H54 (cell line): ENCODE results near the gene ZNF865.

Source experiments
- DNase-seq: peaks from one replicate; pipeline ENCODE4 v3.0.0; 2011; ENCODE audit warnings: low spot score, mixed read lengths; ENCODE audit not compliant: insufficient read length
- FAIRE-seq: peaks from 3 replicates; lab custom pipeline; 2011; peaks lifted over from hg19 to GRCh38; lab: Jason Lieb, UNC
- POLR2A ChIP-seq: IDR thresholded peaks from 2 replicates; pipeline ENCODE4 v1.6.1; 2011; ENCODE audit warnings: low read depth, mild to moderate bottlenecking, low read length

Gene ZNF865

GRCh38 chr19:55644191-55644833, 38.9 kb downstream of the ZNF865 start:
- FAIRE-seq, result no peak
- DNase-seq, result no peak
- no peak for TF ChIP-seq POLR2A

DNA sequence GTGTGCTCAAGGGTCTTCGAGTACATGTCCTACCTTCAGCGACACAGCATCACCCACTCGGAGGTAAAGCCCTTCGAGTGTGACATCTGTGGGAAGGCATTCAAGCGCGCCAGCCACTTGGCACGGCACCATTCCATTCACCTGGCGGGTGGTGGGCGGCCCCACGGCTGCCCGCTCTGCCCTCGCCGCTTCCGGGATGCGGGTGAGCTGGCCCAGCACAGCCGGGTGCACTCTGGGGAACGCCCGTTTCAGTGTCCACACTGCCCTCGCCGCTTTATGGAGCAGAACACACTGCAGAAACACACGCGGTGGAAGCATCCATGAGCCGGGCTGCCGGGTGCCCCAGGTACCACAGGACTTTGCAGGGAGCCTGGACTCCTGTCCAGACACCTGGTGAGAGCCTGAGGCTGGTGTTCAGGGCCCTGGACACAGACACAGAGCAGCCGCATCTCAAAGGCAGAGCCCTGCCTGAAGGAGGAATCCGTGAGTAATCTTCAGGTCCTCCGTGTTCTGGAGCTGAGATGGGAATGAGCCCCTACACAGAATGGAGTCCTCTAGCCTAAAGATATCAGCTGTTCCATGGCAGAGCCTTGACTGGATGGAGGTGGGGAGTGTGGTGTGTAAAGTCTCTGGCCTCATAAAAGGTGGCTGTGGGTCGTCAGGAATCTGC, 39.5 kb downstream of the ZNF865 start:
- TF ChIP-seq POLR2A, result 0 out of 2 replicates have a peak, but pooled peaks have one; percentile 11
- FAIRE-seq (no peak), DNase-seq (no peak)

DNA sequence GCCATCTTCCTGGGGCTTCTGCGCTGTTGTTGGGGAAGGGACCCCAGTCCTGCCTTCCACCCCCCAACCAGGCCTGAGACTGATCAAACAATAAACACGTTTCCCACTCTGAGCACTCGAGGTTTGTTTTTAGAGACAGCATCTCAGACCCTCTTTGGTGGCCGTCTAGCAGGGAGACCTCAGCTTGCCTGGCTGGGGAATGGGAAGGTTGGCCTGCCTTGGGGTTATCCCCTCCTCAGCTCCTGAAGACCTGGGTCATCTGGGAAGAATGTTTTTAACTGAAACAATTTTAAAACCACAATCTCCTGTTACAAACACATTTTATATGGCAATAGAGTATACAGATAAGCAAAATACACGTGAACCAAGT, 40.0 kb downstream of the ZNF865 start:
- no peak for TF ChIP-seq POLR2A
- no peak for FAIRE-seq
- DNase-seq, result no peak

DNA sequence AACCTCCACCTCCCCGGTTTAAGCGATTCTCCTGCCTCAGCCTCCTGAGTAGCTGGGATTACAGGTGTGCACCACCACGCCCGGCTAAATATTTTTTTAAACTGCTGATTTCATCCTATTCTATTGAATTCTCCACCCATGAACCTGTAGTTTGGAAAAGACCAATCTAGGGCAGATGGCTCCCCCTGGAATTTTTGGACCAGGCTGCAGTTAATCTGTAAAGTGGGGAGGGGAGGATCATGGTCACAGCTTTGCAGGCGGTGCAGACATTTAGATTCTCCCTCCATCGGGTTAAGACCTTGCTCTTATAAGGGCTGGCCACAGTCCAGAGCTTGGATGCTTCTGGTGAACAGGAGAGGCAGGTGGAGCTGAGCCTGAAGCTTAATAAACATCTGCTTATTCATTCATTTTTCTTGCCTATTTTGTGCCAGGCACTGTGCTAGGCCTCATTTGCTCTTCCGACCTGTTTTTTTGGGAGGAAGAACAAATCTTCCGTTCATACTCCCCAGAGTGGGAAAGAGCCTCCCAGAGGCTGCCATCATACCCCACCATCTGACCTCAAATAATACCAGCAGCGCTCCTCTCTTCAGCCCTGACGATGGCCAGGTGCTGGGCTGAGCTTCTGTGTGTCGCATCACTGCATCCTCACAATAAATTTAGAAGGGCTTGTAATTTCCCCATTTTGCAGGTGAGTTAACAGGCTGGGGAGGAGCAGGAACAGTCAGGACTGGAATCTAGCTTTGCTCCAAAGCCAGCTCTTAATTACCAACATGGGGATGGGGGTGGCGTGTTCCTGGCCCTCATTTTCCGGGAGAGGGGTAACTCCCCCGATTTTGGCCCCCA, 41.7 kb downstream of the ZNF865 start:
- DNase-seq (no peak), FAIRE-seq (no peak)

DNA sequence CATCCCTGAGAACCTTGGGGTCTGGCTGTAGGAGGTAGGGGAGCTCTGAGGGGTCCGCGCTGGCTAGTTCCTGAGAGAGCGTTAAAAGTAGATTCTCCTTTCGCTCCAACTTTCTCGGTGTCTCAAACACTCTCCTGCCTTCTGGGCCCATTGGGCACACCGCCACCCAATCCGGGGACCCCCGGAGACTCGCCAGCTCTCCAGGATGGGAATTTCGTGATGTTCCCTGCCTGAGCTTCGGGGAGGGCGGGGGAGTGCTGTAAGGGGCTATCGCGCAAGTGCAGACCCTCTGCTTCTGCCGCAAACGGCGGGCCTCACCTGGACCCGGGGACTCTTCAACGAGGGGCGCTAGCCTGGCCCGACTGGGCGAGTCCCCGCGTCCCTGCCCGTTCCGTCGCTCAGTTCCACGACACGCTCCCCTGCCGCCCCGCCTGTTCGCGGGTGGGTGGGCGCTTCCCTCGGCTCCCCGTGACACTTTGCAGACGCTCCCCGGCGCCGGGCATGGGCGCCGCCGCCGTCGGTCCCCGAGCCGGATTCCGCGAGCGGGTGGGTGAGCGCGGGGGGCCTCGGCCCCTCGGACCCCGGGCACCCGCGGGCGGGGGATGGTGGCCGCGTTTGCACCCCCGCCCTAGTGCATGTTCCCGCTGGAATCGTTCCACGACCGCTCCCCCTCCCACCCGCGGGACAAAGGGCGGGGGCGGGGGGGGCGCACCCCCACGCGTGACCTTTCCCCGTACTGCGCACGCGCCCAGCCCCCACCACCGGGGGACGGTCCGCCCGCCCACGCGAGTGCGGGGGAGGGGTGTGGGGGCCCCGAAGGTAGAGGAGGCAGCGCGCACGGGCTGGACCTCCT, 42.5 kb downstream of the ZNF865 start, which contains the start of gene CCDC106:
TSS of gene CCDC106 (plus strand) at position 481 of the 853 bp plus-strand sequence. CDS start 835 bp downstream, outside the sequence.
- no peak for FAIRE-seq
- TF ChIP-seq POLR2A, result no peak

More for the DNA sequence above, 41.7 kb downstream of the ZNF865 start:
- no peak for TF ChIP-seq POLR2A

GRCh38 chr19:55648585-55649267, 43.3 kb downstream of the ZNF865 start:
- DNase-seq, result no peak
- TF ChIP-seq POLR2A, result no peak
- FAIRE-seq, result no peak

More for the DNA sequence above, 42.5 kb downstream of the ZNF865 start, which contains the start of gene CCDC106:
- no peak for DNase-seq

DNA sequence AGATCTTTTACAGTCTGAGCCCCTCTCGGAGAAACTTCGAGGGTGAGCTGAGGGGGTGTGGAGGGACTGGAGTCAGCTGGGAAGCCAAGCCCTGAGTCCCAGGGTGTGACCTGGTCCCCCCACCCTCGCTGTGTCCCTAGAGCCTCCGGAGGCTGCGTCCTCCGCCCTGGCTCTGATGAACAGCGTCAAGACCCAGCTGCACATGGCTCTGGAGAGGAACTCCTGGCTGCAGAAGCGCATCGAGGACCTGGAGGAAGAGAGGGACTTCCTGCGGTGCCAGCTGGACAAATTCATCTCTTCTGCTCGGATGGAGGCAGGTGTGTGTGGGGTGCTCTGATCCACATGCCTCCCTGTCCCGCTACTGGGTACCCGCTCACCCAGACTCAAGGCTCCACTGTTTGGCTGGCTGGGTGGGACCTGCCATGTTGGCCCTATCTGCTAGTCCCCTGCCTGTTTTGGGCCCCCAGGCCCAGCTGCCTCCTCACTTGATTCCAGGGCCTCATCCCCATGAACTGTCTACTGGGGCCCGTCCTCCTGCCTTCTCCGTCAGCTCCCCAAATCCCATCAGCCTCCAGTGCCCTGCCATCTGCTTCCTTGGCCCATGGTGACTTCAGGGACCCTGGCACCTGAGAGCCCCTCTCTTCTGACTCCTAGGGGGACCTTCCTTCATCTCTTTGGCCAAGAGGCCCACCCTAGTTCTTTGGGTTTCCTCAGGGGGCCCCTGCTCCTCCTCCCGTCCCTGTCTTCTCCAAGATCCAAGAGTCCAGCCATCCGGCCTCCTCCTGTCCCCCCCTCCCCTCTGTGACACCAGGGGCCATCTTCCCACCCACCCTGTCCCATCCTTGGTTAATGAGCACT, 44.0 kb downstream of the ZNF865 start:
- DNase-seq, result no peak
- TF ChIP-seq POLR2A, result no peak
- no peak for FAIRE-seq

DNA sequence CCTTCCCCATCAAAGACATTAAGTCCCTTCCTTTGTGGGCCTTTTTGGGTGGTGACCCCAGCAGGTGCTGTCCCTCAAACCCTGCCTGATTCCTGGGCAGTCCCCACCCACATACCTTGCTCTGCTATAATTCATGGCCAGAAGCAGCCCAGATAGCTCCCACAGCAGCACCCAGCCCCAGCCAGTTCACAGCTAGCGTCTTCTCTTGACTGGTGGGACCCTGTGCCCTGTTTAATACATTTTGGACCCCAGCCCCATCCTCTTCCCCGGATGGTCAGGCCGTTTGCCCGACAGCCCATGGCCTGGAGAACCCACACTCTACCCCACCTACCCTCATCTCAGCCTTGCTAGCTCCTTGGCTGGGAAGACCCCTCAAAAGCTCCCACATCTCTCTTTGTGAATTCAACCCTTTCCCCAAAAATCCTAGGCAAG, 44.7 kb downstream of the ZNF865 start:
- no peak for DNase-seq
- no peak for TF ChIP-seq POLR2A
- no peak for FAIRE-seq

DNA sequence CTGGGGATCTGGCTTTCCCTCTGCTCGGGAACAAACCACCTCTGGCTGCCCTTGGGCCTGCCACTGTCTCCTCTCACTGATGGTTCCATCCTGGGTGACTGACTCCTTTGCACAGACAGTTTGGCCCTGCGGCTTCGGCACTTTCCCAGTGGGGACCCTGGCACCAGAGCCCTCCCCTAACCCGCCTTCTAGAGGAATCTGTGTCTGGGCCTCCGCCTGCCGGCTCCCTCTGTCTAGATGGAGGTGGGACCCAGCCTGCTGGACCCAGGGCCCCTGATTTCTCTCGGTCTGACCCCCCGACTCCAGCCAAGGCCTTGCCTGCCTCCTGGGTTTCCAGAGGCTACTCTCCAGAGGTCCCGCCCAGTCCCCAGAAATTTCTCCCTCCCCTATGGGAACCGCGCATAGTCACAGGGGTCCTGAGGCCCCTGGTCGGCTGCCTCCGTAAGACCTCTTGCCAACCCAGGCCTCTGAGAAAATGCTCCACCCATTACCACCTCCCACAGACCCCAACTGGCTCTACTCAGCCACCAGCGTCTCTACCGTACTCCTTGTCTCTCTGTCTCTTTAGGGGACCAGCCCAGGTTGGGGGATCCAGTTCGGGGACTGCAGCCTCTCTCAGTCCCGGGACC, 45.3 kb downstream of the ZNF865 start:
- FAIRE-seq (no peak), DNase-seq (no peak)

DNA sequence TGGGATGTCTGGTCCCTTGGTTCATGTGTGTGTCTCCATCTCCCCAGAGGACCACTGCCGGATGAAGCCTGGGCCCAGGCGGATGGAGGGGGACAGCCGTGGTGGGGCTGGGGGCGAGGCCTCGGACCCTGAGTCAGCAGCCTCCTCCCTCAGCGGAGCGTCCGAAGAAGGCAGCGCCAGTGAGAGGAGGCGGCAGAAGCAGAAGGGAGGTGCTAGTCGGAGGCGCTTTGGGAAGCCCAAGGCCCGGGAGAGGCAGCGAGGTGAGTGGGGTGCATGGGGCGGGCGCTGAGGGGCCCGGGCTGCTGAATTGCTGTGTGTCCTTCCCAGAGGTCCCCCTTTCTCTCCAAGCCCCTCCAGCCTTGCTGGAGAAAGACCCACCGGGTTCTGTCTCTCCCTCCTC, 45.8 kb downstream of the ZNF865 start:
- no peak for TF ChIP-seq POLR2A
- no peak for FAIRE-seq

More for the DNA sequence above, 45.3 kb downstream of the ZNF865 start:
- no peak for TF ChIP-seq POLR2A

More for the DNA sequence above, 45.8 kb downstream of the ZNF865 start:
- no peak for DNase-seq
